ENCODE results near the gene ADCYAP1R1. TPM values are rescaled to one million over a fixed set of nuclear protein-coding genes. Genes with fewer than 3 reads are reported as not detected.

The ADCYAP1R1 gene
- total and polyA plus RNA-seq, 2 of the 8 experiments (the other 6 are each of a cell fraction or from before 2014, with no cell fraction given) = 14.4 to 14.6 TPM

DNA sequence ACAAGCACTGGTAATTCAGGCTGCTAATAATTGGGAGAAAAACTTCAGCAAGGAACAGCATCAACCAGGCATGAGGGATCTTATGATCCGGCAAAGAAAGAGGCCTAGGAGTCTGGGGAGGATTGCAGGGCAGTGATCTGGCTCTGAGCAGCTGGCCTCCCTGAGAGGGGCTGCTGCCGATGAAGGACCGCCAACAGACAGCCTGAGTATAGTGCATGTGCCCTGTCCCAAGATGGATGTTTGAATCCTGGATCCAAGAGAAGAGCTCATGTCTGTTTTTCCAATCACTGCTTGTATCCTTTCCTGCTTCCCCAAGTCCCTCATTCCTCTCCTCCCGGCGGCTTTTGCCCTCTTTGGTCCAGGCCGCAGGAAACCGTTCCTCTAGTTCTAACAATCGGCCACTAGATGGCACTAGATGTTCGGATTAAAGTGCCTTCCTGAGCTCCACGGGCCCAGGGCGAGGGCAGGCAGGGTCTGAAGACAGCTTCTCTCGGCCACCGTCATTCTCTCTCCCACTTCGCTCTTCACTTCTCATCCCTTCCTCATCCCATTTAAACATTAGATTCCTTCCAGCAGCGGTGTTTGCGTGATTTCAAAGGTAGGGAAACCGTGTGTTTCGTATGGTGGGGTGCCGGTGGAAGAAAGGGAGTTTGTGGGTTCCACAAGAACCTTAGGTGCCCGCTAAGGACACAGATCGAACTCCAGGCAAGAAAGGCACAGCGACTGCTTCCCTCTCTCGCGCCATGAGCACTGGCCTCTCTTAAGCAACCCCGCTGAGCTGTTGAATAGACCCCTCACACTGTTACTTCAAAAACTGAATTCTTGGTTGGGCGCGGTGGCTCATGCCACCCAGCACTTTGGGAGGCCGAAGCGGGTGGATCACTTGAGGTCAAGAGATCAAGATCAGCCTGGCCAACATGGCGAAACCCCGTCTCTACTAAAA lies 82.4 kb downstream of the ADCYAP1R1 start (continued):
- TF ChIP-seq KDM4A (IDR thresholded peaks at IDR 0.05; ENCODE audit: low read depth, low read length, severe bottlenecking) (no peak), SIX5 (IDR thresholded peaks at IDR 0.05; ENCODE audit: low read depth, low read length) (no peak)
